ENCODE data around the gene OMG. TPM values are rescaled to one million over a fixed set of nuclear protein-coding genes. Genes with fewer than 3 reads are reported as not detected.
"Not testable (repeated sequence)": the region's sequence is repeated elsewhere in the genome, so short reads cannot be mapped to it uniquely, and the experiment has no call there.

Gene OMG
- total RNA-seq, result under 1 TPM in 1 of 2 experiments, not detected in 1; 0.10 TPM

DNA sequence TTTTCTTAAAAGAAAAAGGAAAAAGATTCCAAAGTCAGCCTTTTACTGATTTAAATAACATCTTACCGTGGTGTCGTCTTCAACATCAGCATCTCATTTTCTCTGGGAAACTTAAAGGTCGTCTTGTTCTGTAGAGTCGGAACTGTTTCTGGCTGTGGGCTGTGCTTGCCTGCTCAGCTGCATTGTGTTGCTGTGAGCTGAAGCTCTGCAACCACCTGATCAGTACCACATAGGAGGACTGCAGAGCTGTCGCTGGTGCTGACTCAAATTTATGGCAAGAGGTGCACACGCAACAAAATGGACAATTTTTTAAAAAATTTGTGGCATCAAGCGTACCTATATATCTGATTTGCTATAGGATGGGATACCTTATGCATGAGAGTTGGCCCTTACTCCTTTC lies at the start of gene OMG:
Gene OMG, minus strand, starts transcription at position 150 of the 400 bp plus-strand sequence. CDS start 908 bp downstream, outside the sequence.
- CTCF ChIA-PET, result no interaction called here
- intact Hi-C loops (cut with micrococcal nuclease), result no loop called here
- no peak within 1 kb of the TSS for H3K27ac Mint-ChIP-seq

GRCh38 chr17:31345191-31345747 lies 48.2 kb upstream of the OMG start:
- H3K4me1 Mint-ChIP-seq (ENCODE audit: low read depth); intact Hi-C loops (cut with micrococcal nuclease); CTCF ChIA-PET; H3K4me3 Mint-ChIP-seq; H3K27ac Mint-ChIP-seq; DNase-seq; H3K27me3 Mint-ChIP-seq (ENCODE audit: low read depth); H3K9me3 Mint-ChIP-seq; H3K36me3 Mint-ChIP-seq (ENCODE audit: low read depth): not testable (repeated sequence)

More for the DNA sequence above, at the start of gene OMG:
- Mint-ChIP-seq H3K9me3 (no peaks in the 10 kb centered on the region), H3K4me3 (no peak within 1 kb of the TSS), H3K36me3 (ENCODE audit: low read depth) (no peaks in the 10 kb centered on the region), H3K27me3 (ENCODE audit: low read depth) (no peaks in the 10 kb centered on the region), H3K4me1 (ENCODE audit: low read depth) (peaks cover 34% of the 10 kb centered on the region)
- DNase-seq, result no peak

- intact Hi-C loops (cut with micrococcal nuclease), result no loop called here
- Mint-ChIP-seq H3K27me3 (ENCODE audit: low read depth) (no peaks in the 10 kb centered on the region), H3K27ac (no peak overlapping the region), H3K9me3 (no peaks in the 10 kb centered on the region), H3K36me3 (ENCODE audit: low read depth) (peaks cover 6% of the 10 kb centered on the region), H3K4me1 (ENCODE audit: low read depth) (no peaks in the 10 kb centered on the region), H3K4me3 (no peak overlapping the region)
- CTCF ChIA-PET, result interaction anchor here (0.7 to 2.1 kb wide), 4 partner anchors 31 to 466 kb away, joined by 3 to 7 read pairs (median 4); no protein-coding TSS in a partner anchor
- no peak for DNase-seq
Measured at GRCh38 chr17:31339906-31340661, 43.0 kb upstream of the OMG start.

GRCh38 chr17:31329221-31329620 lies 32.2 kb upstream of the OMG start:
- no peak for DNase-seq
- H3K36me3 Mint-ChIP-seq (ENCODE audit: low read depth), result peaks cover 17% of the 10 kb centered on the region
- H3K4me1 Mint-ChIP-seq (ENCODE audit: low read depth), result peaks cover 27% of the 10 kb centered on the region
- no peaks in the 10 kb centered on the region for H3K27me3 Mint-ChIP-seq (ENCODE audit: low read depth)
- CTCF ChIA-PET, result no interaction called here
- H3K27ac Mint-ChIP-seq, result no peak overlapping the region
- intact Hi-C loops (cut with micrococcal nuclease), result loop anchor here (10.0 kb wide), 1 partner anchor 1214 kb away; the partner anchor contains the start of gene NSRP1
- H3K9me3 Mint-ChIP-seq, result no peaks in the 10 kb centered on the region
- H3K4me3 Mint-ChIP-seq, result no peak overlapping the region

- H3K27me3 Mint-ChIP-seq (ENCODE audit: low read depth), result no peaks in the 10 kb centered on the region
- intact Hi-C loops (cut with micrococcal nuclease), result loop anchor here (10.0 kb wide), 1 partner anchor 1213 kb away; the partner anchor contains the start of gene NSRP1
- H3K27ac Mint-ChIP-seq, result no peak overlapping the region
- H3K36me3 Mint-ChIP-seq (ENCODE audit: low read depth), result peaks cover 16% of the 10 kb centered on the region
- H3K9me3 Mint-ChIP-seq, result no peaks in the 10 kb centered on the region
- H3K4me1 Mint-ChIP-seq (ENCODE audit: low read depth), result peaks cover 30% of the 10 kb centered on the region
- no peak for DNase-seq
- CTCF ChIA-PET, result no interaction called here
- no peak overlapping the region for H3K4me3 Mint-ChIP-seq
Measured at GRCh38 chr17:31328160-31328535, 31.1 kb upstream of the OMG start.

GRCh38 chr17:31327534-31328159 lies 30.6 kb upstream of the OMG start:
- H3K36me3 Mint-ChIP-seq (ENCODE audit: low read depth), result peaks cover 16% of the 10 kb centered on the region
- intact Hi-C loops (cut with micrococcal nuclease), result loop anchor here (10.0 kb wide), 1 partner anchor 1213 kb away; the partner anchor contains the start of gene NSRP1
- no peak overlapping the region for H3K27ac Mint-ChIP-seq
- no peaks in the 10 kb centered on the region for H3K9me3 Mint-ChIP-seq
- H3K27me3 Mint-ChIP-seq (ENCODE audit: low read depth), result no peaks in the 10 kb centered on the region
- H3K4me1 Mint-ChIP-seq (ENCODE audit: low read depth), result peaks cover 33% of the 10 kb centered on the region
- CTCF ChIA-PET, result no interaction called here
- DNase-seq, result no peak
- no peak overlapping the region for H3K4me3 Mint-ChIP-seq

- no peak overlapping the region for H3K27ac Mint-ChIP-seq
Measured at GRCh38 chr17:31323551-31323950, 26.5 kb upstream of the OMG start.

DNA sequence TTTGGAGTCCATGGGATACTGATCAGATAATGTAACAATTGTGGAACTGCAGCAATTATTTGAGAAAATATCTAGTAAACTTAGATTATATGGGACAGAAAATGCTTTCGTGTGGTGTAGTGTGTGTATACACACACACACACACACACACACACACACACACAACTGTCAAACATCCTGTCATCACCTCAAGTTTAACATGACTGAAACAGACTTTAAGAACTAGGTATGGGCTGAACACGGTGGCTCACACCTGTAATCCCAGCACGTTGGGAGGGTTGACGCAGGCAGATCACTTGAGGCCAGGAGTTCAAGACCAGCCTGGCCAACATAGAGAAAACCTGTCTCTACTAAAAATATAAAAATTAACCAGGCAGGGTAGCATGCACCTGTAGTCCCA lies 24.9 kb upstream of the OMG start:
- Mint-ChIP-seq H3K9me3 (no peaks in the 10 kb centered on the region), H3K4me1 (ENCODE audit: low read depth) (peaks cover 23% of the 10 kb centered on the region), H3K27me3 (ENCODE audit: low read depth) (no peaks in the 10 kb centered on the region), H3K4me3 (peak overlapping the region; percentile 76), H3K27ac (peak overlapping the region; percentile 96), H3K36me3 (ENCODE audit: low read depth) (peaks cover 17% of the 10 kb centered on the region)
- peak; percentile 63 for DNase-seq
- CTCF ChIA-PET, result no interaction called here
- intact Hi-C loops (cut with micrococcal nuclease), result loop anchor here (1.0 to 10.0 kb wide), 6 partner anchors 14 to 1207 kb away; partner anchors contain the start of genes NF1 and NSRP1

More at GRCh38 chr17:31323551-31323950, 26.5 kb upstream of the OMG start:
- CTCF ChIA-PET, result no interaction called here
- no peak overlapping the region for H3K4me3 Mint-ChIP-seq
- intact Hi-C loops (cut with micrococcal nuclease), result loop anchor here (5.0 to 10.0 kb wide), 4 partner anchors 231 to 1209 kb away; partner anchors contain the start of genes NF1 and NSRP1
- no peak for DNase-seq
- peaks cover 19% of the 10 kb centered on the region for H3K36me3 Mint-ChIP-seq (ENCODE audit: low read depth)
- H3K4me1 Mint-ChIP-seq (ENCODE audit: low read depth), result peaks cover 24% of the 10 kb centered on the region
- no peaks in the 10 kb centered on the region for H3K9me3 Mint-ChIP-seq
- H3K27me3 Mint-ChIP-seq (ENCODE audit: low read depth), result no peaks in the 10 kb centered on the region

- Mint-ChIP-seq H3K4me1 (ENCODE audit: low read depth) (peaks cover 28% of the 10 kb centered on the region), H3K36me3 (ENCODE audit: low read depth) (peaks cover 15% of the 10 kb centered on the region), H3K27ac (peak within 1 kb of the TSS; percentile 96), H3K4me3 (peak within 1 kb of the TSS; percentile 76), H3K9me3 (no peaks in the 10 kb centered on the region), H3K27me3 (ENCODE audit: low read depth) (no peaks in the 10 kb centered on the region)
- DNase-seq, result peak; percentile 89
- intact Hi-C loops (cut with micrococcal nuclease), result loop anchor here (1.0 to 10.0 kb wide), 6 partner anchors 13 to 1207 kb away; partner anchors contain the start of genes NF1 and NSRP1
- CTCF ChIA-PET, result no interaction called here
Measured at GRCh38 chr17:31321481-31321880, 24.4 kb upstream of the OMG start, which contains the start of gene EVI2A. Gene EVI2A (minus strand): TSS chr17:31321622. CDS start chr17:31319013, 2,609 bp downstream.

- DNase-seq, result no peak
- CTCF ChIA-PET, result no interaction called here
- Mint-ChIP-seq H3K9me3 (no peaks in the 10 kb centered on the region), H3K4me3 (peak overlapping the region; percentile 76), H3K36me3 (ENCODE audit: low read depth) (peaks cover 11% of the 10 kb centered on the region), H3K4me1 (ENCODE audit: low read depth) (peaks cover 34% of the 10 kb centered on the region), H3K27ac (peak overlapping the region; percentile 96), H3K27me3 (ENCODE audit: low read depth) (no peaks in the 10 kb centered on the region)
- intact Hi-C loops (cut with micrococcal nuclease), result loop anchor here (1.0 to 10.0 kb wide), 6 partner anchors 12 to 1206 kb away; partner anchors contain the start of genes NF1 and NSRP1
Measured at GRCh38 chr17:31320791-31321190, 23.8 kb upstream of the OMG start.

DNA sequence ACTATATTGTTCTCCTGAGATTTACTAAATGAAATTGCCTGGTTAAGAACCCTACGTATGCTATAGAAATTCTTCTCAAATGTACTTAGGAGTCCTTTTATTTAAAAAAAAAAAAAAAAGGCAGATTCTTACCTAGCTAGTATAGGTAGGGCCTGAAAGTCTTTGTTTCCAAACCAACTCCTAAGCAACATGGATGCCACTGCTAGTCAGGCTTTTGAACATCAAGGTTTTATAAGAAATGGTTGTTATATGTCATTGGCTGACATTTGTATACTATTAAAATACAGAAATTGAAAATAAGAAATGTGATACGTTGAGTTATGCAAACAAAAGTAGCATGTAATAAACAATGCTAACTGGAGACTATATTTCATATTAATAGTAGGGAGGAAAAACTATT lies 23.2 kb upstream of the OMG start:
- Mint-ChIP-seq H3K36me3 (ENCODE audit: low read depth) (peaks cover 11% of the 10 kb centered on the region), H3K4me3 (peak overlapping the region; percentile 76), H3K4me1 (ENCODE audit: low read depth) (peaks cover 37% of the 10 kb centered on the region), H3K27me3 (ENCODE audit: low read depth) (no peaks in the 10 kb centered on the region), H3K27ac (peak overlapping the region; percentile 96), H3K9me3 (no peaks in the 10 kb centered on the region)
- CTCF ChIA-PET, result interaction anchor here (0.6 to 1.2 kb wide), 5 partner anchors 10 to 104 kb away, joined by 3 to 8 read pairs (median 4); no protein-coding TSS in a partner anchor
- no peak for DNase-seq
- intact Hi-C loops (cut with micrococcal nuclease), result loop anchor here (2.0 to 10.0 kb wide), 5 partner anchors 53 to 1205 kb away; partner anchors contain the start of genes NF1 and NSRP1

Measured in activated naive CD4-positive, alpha-beta T cell treated with anti-CD3 and anti-CD28 coated beads for 36 hours (primary cell).